OCI-LY1 (cell line): ENCODE results near the gene KRABD2.

Source experiments
- CTCF ChIP-seq: fragments of 200-600 bp; sonication (generic), shearing (Covaris generic); IDR thresholded peaks from 2 replicates; pipeline ENCODE4 v1.5.1; 2017; ENCODE audit warnings: mild to moderate bottlenecking, antibody characterized with exemption, low read length, moderate library complexity, mixed read lengths
- EZH2 ChIP-seq: fragments of 200-600 bp; sonication (generic), shearing (Covaris generic); IDR thresholded peaks from 2 replicates; pipeline ENCODE4 v1.8.0; 2017; ENCODE audit warnings: borderline replicate concordance, mixed run types, mild to moderate bottlenecking, antibody characterized with exemption, low read length, moderate library complexity, mixed read lengths

DNA sequence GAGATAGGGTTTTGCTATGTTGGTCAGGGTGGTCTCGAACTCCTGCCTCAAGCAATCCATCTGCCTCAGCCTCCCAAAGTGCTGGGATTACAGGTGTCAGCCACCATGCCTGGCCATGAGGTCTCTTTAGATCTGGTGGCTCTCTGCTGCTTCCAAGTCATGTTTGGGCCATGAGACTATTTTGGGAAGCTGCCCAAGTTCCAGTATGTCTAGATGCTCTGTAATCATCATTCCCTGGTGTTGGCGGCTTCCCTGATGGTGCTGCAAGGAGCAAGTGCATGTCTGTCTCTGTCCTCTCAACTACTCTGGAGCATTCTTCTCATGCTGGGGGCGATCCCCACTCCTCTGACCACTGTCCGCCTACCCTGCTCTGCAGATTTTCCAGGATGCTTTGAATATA, 43.2 kb downstream of the KRABD2 start:
- no peak for TF ChIP-seq CTCF
- no peak for TF ChIP-seq EZH2
